Thoracic aorta (tissue), 2 donors: ENCODE measurements around the gene CMTM5. TPM values are rescaled to one million over a fixed set of nuclear protein-coding genes. Genes with fewer than 3 reads are reported as not detected.
"Not testable (repeated sequence)": the region's sequence is repeated elsewhere in the genome, so short reads cannot be mapped to it uniquely, and the experiment has no call there.

Experiments used
- ATAC-seq: fragments of 150-250 bp; one replicate; pipeline ENCODE4 v1.8.0; 2017; ENCODE audit warnings: low read depth; ENCODE audit not compliant: insufficient number of reproducible peaks, low FRiP score
- DNase-seq: peaks from one replicate; pipeline ENCODE4 v3.0.0-alpha.2; 2020; ENCODE audit warnings: low spot score
- H3K27ac ChIP-seq, 2 donors: fragments of 200-600 bp; sonication (generic); 1 replicate in 1 of 2; 2 replicates in 1 of 2; pipeline ENCODE4 v1.5.1; 2016; ENCODE audit warnings: mild to moderate bottlenecking in 2 of 2, moderate library complexity in 2 of 2
- H3K27me3 ChIP-seq: fragments of 200-600 bp; sonication (generic); replicated peaks from 2 replicates; pipeline ENCODE4 v1.6.0; 2016; ENCODE audit warnings: mild to moderate bottlenecking; ENCODE audit not compliant: insufficient read depth
- H3K36me3 ChIP-seq: fragments of 200-600 bp; sonication (generic); one replicate; pipeline ENCODE4 v1.5.1; 2016
- H3K4me1 ChIP-seq, 2 donors: fragments of 200-600 bp; sonication (generic); 1 replicate in 1 of 2; 2 replicates in 1 of 2; pipeline versions ENCODE4 v1.5.1 to v1.6.0; 2016; ENCODE audit warnings: low read depth in 2 of 2, mild to moderate bottlenecking in 1 of 2; ENCODE audit not compliant: control insufficient read depth in 1 of 2
- H3K4me3 ChIP-seq: fragments of 200-600 bp; sonication (generic); 2 replicates; pipeline ENCODE4 v1.5.1; 2016; ENCODE audit warnings: mild to moderate bottlenecking
- H3K9me3 ChIP-seq: fragments of 200-600 bp; sonication (generic); 2 replicates; pipeline ENCODE4 v1.5.1; 2016
- CTCF ChIP-seq: fragments of 200-600 bp; sonication (generic); IDR thresholded peaks from one replicate; pipeline ENCODE4 v1.5.1; 2019; ENCODE audit warnings: antibody characterized with exemption
- total RNA-seq, 2 donors: library from RNA; depleted of rRNA; stranded (reverse); fragments of >200 nt; gene quantifications; one replicate each; pipeline versions ENCODE4 v1.1.0 to v1.2.3, GENCODE V29; 2016

CMTM5 gene
- total RNA-seq, 2 donors from 2014 or later = 2.6 TPM; not detected in 1

DNA sequence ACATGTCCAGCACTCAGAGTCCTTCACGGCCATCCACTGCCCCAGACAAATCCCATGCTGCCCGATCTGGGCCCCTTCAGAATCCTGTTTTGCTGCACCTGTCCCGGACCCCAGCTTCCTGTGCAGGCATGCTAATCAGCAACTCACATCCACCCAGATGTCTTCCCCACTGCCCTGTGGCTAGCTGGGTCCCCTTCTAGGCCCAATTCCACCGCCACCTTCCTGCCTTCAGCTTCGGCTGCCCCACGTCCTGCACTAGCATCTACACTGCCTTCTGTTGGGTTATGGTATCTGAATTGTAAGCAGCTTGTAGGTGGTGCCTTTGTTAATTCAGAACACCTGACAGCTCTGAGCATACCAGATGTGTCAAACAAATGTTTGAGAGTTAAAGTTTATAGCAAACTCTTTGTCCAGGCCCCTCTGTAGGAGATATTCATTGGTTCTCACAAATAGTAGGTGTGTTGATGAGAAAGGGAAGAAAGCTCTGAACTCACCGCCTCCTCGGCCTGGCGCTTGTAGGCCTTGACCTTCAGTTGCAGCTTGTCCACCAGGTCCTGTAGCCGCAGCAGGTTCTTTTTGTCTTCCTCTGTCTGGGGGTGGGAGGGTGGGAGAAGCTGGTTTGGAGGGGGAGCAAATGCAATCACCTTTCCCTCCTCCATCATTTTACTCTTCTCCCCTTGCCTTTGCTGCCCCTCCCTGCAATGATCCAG lies 6.0 kb downstream of the CMTM5 start:
- no peak for TF ChIP-seq CTCF
- no peaks in the 10 kb centered on the region for H3K4me1 ChIP-seq
- H3K4me3 ChIP-seq = no peak overlapping the region
- no peak for ATAC-seq
- no peaks in the 10 kb centered on the region for H3K36me3 ChIP-seq
- H3K9me3 ChIP-seq = no peaks in the 10 kb centered on the region
- H3K27ac ChIP-seq = no peak overlapping the region
- no peaks in the 10 kb centered on the region for H3K27me3 ChIP-seq
- DNase-seq = no peak

DNA sequence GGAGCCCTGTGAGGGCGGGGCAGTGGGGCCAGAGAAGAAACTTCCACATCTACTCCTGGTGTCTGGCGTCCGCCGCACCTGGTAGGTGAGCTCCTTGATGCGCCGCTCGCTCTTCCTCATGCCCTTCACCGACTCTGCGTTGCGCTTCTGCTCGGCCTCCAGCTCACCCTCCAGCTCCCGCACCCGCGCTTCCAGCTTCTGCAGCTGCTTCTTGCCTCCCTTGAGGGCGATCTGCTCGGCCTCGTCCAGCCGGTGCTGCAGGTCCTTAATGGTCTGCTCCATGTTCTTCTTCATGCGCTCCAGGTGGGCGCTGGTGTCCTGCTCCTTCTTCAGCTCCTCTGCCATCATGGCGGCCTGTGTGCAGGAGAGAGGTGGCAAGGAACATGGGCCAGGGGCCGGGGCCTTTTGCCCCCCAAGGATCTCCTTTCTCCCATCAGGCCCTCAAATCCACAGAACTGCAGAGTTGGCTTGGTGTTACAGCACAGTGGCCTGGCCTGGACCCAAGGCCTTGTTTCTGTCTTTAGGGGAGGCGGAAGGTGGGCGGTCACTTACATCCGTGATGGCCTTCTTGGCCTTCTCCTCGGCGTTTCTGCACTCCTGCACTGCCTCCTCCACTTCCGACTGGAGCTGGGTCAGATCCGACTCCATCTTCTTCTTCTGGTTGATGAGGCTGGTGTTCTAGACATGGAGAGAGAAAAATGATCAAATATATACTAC lies 7.7 kb downstream of the CMTM5 start:
- no peak overlapping the region for H3K4me3 ChIP-seq
- no peak overlapping the region for H3K27ac ChIP-seq
- no peaks in the 10 kb centered on the region for H3K4me1 ChIP-seq
- no peak for TF ChIP-seq CTCF
- H3K36me3 ChIP-seq = no peaks in the 10 kb centered on the region
- DNase-seq = no peak
- H3K9me3 ChIP-seq = no peaks in the 10 kb centered on the region
- no peaks in the 10 kb centered on the region for H3K27me3 ChIP-seq
- no peak for ATAC-seq

GRCh38 chr14:23385244-23385641 lies 8.4 kb downstream of the CMTM5 start:
- Histone ChIP-seq H3K36me3 (no peaks in the 10 kb centered on the region), H3K27ac (no peak overlapping the region), H3K27me3 (no peaks in the 10 kb centered on the region), H3K9me3 (no peaks in the 10 kb centered on the region), H3K4me1 (no peaks in the 10 kb centered on the region), H3K4me3 (no peak overlapping the region)
- TF ChIP-seq CTCF = no peak
- DNase-seq (no peak), ATAC-seq (no peak)

DNA sequence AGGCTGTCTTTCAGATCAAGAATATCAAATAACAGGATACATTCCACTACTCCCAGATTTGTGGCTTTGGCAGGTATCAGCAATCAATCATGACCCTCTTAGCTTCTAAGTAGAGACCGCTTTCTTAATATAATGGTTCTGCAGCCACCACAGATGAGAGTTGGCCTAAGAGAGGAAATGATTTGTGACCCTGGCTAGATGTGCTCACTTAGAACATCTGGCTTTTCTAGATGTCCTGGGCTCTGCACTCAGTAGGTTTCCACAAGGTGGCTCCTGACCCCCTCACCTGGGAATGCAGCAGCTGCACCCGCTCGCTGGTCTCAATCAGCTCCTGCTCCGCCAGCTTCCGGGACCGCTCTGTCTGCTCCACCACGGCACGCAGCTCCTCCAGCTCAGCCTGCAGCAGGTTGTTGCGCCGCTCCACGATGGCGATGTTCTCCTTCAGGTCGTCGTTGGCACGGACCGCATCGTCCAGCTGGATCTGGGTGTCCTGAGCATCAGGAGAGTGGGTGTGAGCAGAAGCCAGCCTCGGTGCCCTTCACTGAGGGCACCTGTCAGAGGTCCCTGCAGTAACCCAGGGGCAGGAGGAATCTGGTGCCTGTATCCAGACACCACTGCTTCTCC lies 8.9 kb downstream of the CMTM5 start:
- no peaks in the 10 kb centered on the region for H3K27me3 ChIP-seq
- TF ChIP-seq CTCF = no peak
- no peak overlapping the region for H3K27ac ChIP-seq
- ATAC-seq (no peak), DNase-seq (no peak)
- H3K9me3 ChIP-seq = no peaks in the 10 kb centered on the region
- no peaks in the 10 kb centered on the region for H3K36me3 ChIP-seq
- H3K4me3 ChIP-seq = no peak overlapping the region
- H3K4me1 ChIP-seq = no peaks in the 10 kb centered on the region

DNA sequence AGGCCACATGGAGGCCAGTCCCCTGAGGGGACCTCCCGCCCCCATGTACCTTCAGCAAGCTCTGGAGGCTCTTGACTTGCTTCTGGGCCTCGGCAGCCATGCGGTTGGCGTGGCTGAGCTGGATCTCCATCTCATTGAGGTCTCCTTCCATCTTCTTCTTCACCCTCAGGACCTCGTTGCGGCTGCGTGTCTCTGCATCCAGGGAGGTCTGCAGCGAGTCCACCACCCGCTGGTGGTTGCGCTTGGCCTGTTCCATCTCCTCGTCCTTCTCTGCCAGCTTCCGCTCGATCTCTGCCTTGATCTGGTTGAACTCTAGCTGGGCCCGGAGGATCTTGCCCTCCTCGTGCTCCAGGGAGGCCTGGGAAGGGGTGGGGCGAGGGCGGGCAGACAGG lies 9.4 kb downstream of the CMTM5 start:
- H3K4me3 ChIP-seq, H3K27ac ChIP-seq, H3K4me1 ChIP-seq, DNase-seq, H3K27me3 ChIP-seq, H3K9me3 ChIP-seq, ATAC-seq, H3K36me3 ChIP-seq: not testable (repeated sequence)
